ENCODE results near the gene PPME1.

The PPME1 gene

DNA sequence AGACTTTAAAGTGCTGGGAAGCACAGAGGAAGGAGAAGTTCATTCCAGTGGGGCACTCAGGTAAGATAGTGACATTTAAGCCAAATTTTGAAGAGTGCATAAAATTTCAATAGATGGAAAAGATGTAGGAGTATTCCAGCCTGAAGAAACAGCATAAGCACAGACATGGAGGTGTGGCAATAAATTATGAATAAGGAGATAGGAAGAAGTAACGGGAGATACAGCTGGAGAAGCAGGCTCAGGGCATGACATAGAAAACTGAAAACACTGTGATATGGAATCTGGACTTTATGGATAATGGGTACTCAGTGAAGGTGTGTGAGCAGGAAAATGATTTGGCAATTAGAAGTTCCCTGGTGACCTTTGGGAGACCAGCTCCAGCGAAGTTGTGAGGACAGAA lies 107.0 kb downstream of the PPME1 start:
- Histone ChIP-seq H3K27ac (ENCODE audit: insufficient read depth, low read depth, low read length, poor library complexity, severe bottlenecking) (no peak overlapping the region), H3K27me3 (ENCODE audit: control insufficient read depth, insufficient read depth, low read length, poor library complexity, severe bottlenecking) (no peaks in the 10 kb centered on the region), H3K4me1 (ENCODE audit: control insufficient read depth, insufficient read depth, low read length) (no peaks in the 10 kb centered on the region), H3K9me3 (ENCODE audit: control insufficient read depth, low read length) (no peaks in the 10 kb centered on the region), H3K4me3 (ENCODE audit: insufficient read depth, low read depth, low read length) (no peak overlapping the region), H3K36me3 (ENCODE audit: control insufficient read depth, insufficient read depth, low read length) (no peaks in the 10 kb centered on the region)
- WGBS, 2 experiments, result 93 to 96% methylated on average over 2 of the region's 2 CpGs

DNA sequence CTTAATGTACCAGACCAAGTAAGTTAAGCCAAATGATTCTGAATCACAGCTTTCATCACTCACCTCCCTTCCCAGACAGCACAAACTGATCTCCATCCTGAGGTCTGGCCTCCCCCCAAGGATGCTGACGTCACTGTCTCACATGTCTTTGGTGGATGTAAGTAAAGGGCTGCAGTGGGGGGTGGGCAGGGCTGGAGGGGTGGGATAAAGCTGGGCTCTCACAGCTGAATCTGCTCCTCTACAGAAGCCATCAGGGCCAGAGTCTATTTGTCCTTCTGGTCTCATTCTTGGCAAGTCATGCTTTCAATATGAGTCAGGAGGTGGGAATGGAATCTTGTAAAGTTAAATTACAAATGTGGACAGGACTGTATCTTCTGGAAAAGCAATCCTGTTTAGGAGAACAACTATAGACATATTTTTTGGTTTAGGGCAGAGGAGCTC lies 107.7 kb downstream of the PPME1 start:
- no peaks in the 10 kb centered on the region for H3K4me1 ChIP-seq (ENCODE audit: control insufficient read depth, insufficient read depth, low read length)
- 58% methylated on average over 1 of the region's 1 CpG; no CpG with 5 or more reads in 1 of the 2 experiments for WGBS, 2 experiments
- H3K27ac ChIP-seq (ENCODE audit: insufficient read depth, low read depth, low read length, poor library complexity, severe bottlenecking), result no peak overlapping the region
- no peaks in the 10 kb centered on the region for H3K27me3 ChIP-seq (ENCODE audit: control insufficient read depth, insufficient read depth, low read length, poor library complexity, severe bottlenecking)
- H3K36me3 ChIP-seq (ENCODE audit: control insufficient read depth, insufficient read depth, low read length), result no peaks in the 10 kb centered on the region
- no peaks in the 10 kb centered on the region for H3K9me3 ChIP-seq (ENCODE audit: control insufficient read depth, low read length)
- no peak overlapping the region for H3K4me3 ChIP-seq (ENCODE audit: insufficient read depth, low read depth, low read length)

DNA sequence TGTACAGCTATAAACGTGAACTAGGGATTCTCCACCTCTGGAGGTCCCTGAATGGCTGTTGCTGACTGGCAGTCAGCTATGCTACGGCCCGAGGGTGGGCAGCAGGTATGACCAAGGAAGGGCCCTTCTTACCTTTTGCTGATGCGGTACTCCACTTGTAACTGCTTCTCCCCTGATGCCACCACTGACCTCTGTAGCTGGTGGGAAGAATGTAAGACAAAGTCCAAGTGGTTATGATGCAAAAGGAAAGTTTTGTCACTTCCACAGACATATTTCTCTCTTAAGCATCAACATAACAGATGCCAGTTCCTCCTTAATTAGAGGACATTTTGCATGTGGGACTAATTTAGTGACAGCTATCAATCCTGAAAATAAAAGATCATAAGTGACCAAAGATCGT lies 108.2 kb downstream of the PPME1 start:
- Histone ChIP-seq H3K4me1 (ENCODE audit: control insufficient read depth, insufficient read depth, low read length) (no peaks in the 10 kb centered on the region), H3K27ac (ENCODE audit: insufficient read depth, low read depth, low read length, poor library complexity, severe bottlenecking) (no peak overlapping the region), H3K9me3 (ENCODE audit: control insufficient read depth, low read length) (no peaks in the 10 kb centered on the region), H3K4me3 (ENCODE audit: insufficient read depth, low read depth, low read length) (no peak overlapping the region), H3K36me3 (ENCODE audit: control insufficient read depth, insufficient read depth, low read length) (no peaks in the 10 kb centered on the region), H3K27me3 (ENCODE audit: control insufficient read depth, insufficient read depth, low read length, poor library complexity, severe bottlenecking) (no peaks in the 10 kb centered on the region)
- WGBS, 2 experiments, result 94 to 95% methylated on average over 5 of the region's 5 CpGs

DNA sequence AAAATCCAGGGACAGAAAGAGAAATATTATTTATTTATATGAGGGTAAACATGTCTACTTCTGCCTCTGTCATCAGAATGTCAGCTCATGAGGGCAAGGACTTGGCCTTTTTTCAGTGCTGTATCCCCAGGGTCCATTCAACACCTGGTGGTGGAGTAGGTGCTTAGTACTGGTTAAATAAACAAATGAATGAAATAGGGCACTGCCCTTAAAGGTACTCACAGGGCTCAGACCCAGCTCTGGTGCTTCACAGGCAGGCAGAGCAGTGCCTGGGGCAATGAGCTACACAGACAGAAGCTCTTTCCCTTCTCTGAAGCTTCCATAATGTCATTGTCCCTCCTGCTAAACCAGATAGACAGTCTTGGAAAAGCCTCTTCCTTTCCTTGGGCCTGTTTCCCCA lies 109.4 kb downstream of the PPME1 start:
- Histone ChIP-seq H3K4me3 (ENCODE audit: insufficient read depth, low read depth, low read length) (no peak overlapping the region), H3K4me1 (ENCODE audit: control insufficient read depth, insufficient read depth, low read length) (no peaks in the 10 kb centered on the region), H3K27me3 (ENCODE audit: control insufficient read depth, insufficient read depth, low read length, poor library complexity, severe bottlenecking) (no peaks in the 10 kb centered on the region), H3K27ac (ENCODE audit: insufficient read depth, low read depth, low read length, poor library complexity, severe bottlenecking) (no peak overlapping the region), H3K9me3 (ENCODE audit: control insufficient read depth, low read length) (no peaks in the 10 kb centered on the region), H3K36me3 (ENCODE audit: control insufficient read depth, insufficient read depth, low read length) (no peaks in the 10 kb centered on the region)

DNA sequence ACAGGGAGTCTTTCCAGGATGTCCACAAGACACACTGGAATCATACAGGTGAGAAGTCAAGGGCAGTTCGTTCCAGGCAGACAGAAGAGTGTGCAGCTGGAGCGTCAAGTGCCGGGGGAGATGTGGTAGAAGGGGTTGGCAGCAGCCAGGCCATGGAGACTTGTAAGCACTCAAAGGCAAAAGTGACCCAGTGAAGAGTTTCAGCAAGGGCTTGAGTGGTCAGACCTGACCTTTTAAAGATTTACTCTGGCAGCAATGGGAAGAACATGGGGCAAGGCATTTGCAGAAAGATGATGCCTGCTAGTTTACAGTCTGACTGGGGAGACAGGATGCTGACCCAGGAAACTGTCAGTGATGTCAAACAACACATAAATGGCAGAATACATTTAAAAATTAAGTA lies 111.3 kb downstream of the PPME1 start:
- Histone ChIP-seq H3K9me3 (ENCODE audit: control insufficient read depth, low read length) (no peaks in the 10 kb centered on the region), H3K4me3 (ENCODE audit: insufficient read depth, low read depth, low read length) (no peak overlapping the region), H3K27ac (ENCODE audit: insufficient read depth, low read depth, low read length, poor library complexity, severe bottlenecking) (no peak overlapping the region), H3K36me3 (ENCODE audit: control insufficient read depth, insufficient read depth, low read length) (no peaks in the 10 kb centered on the region), H3K4me1 (ENCODE audit: control insufficient read depth, insufficient read depth, low read length) (no peaks in the 10 kb centered on the region), H3K27me3 (ENCODE audit: control insufficient read depth, insufficient read depth, low read length, poor library complexity, severe bottlenecking) (no peaks in the 10 kb centered on the region)
- 91 to 93% methylated on average over 3 of the region's 3 CpGs for WGBS, 2 experiments

DNA sequence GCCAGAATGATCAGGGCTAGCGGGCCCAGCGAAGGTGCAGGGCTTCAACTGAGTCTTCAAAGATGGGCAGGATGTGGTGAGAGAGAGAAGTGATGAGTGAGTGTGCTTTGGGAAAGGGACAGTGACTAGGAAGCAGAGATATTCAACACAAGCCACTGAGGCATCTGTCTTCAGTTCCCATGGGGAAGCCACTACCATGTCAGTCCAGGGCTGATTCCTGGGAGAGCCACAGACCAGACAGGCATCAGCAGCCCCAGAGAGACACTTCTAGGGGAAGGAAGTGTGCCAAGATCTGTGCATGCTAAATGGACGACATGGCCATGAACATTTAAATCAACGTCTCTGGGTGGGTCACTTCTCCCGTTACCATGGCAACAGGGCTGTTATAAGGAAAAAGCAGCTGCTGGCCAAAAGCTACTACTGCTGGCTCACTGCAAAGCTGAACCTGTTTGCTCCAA lies 111.9 kb downstream of the PPME1 start:
- Histone ChIP-seq H3K4me1 (ENCODE audit: control insufficient read depth, insufficient read depth, low read length) (no peaks in the 10 kb centered on the region), H3K27me3 (ENCODE audit: control insufficient read depth, insufficient read depth, low read length, poor library complexity, severe bottlenecking) (no peaks in the 10 kb centered on the region), H3K4me3 (ENCODE audit: insufficient read depth, low read depth, low read length) (no peak overlapping the region), H3K9me3 (ENCODE audit: control insufficient read depth, low read length) (no peaks in the 10 kb centered on the region), H3K27ac (ENCODE audit: insufficient read depth, low read depth, low read length, poor library complexity, severe bottlenecking) (no peak overlapping the region), H3K36me3 (ENCODE audit: control insufficient read depth, insufficient read depth, low read length) (no peaks in the 10 kb centered on the region)
- 76 to 81% methylated on average over 5 of the region's 5 CpGs for WGBS, 2 experiments

DNA sequence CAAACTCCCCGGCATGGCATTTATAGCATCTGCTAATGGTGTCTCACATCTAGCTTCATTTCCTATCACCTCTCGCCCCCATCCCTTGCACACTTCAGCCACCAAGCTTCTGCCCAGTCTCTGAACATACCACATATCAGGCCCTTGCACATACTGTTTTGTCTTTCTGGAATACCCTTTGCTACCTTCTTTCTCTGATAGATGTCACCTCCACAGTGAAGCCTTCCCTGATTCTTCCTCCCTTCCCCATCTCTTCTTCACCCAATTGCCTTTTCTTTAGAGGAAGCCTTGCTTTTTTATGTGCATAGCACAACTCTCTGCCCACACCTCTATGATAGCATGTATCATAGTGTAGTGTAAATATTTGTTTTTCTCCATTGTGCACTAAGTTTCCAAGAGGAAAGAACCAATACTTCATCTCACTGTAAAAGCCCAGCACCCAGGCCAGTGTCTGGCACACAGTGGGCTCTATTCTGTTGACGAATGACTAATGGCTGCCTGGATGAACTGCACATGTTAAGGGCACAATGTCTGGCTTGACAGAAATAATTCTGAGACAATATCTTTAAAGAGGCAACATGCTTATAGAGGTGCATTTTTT lies 112.6 kb downstream of the PPME1 start:
- Histone ChIP-seq H3K4me1 (ENCODE audit: control insufficient read depth, insufficient read depth, low read length) (no peaks in the 10 kb centered on the region), H3K36me3 (ENCODE audit: control insufficient read depth, insufficient read depth, low read length) (no peaks in the 10 kb centered on the region), H3K27ac (ENCODE audit: insufficient read depth, low read depth, low read length, poor library complexity, severe bottlenecking) (no peak overlapping the region), H3K9me3 (ENCODE audit: control insufficient read depth, low read length) (no peaks in the 10 kb centered on the region), H3K27me3 (ENCODE audit: control insufficient read depth, insufficient read depth, low read length, poor library complexity, severe bottlenecking) (no peaks in the 10 kb centered on the region), H3K4me3 (ENCODE audit: insufficient read depth, low read depth, low read length) (no peak overlapping the region)
- WGBS, 2 experiments, result 92 to 94% methylated on average over 3 of the region's 3 CpGs

DNA sequence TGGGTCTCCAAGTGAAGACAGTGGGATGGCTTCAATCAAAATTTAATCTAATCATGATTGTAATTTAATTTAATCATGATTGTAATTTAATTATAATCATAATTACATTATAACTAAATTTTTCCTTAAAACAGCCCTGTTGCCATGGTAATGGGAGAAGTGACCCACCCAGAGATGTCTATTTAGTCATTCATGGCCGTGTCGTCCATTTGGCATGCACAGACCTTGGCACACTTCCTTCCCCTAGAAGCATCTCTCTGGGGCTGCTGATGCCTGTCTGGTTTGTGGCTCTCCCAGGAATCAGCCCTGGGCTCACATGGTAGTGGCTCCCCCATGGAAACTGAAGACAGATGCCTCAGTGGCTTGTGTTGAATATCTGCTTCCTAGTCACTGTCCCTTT lies 113.4 kb downstream of the PPME1 start:
- no peak overlapping the region for H3K27ac ChIP-seq (ENCODE audit: insufficient read depth, low read depth, low read length, poor library complexity, severe bottlenecking)
- WGBS, 2 experiments, result 96 to 97% methylated on average over 2 of the region's 2 CpGs
- H3K27me3 ChIP-seq (ENCODE audit: control insufficient read depth, insufficient read depth, low read length, poor library complexity, severe bottlenecking), result no peaks in the 10 kb centered on the region
- no peaks in the 10 kb centered on the region for H3K36me3 ChIP-seq (ENCODE audit: control insufficient read depth, insufficient read depth, low read length)
- no peaks in the 10 kb centered on the region for H3K9me3 ChIP-seq (ENCODE audit: control insufficient read depth, low read length)
- no peak overlapping the region for H3K4me3 ChIP-seq (ENCODE audit: insufficient read depth, low read depth, low read length)
- H3K4me1 ChIP-seq (ENCODE audit: control insufficient read depth, insufficient read depth, low read length), result no peaks in the 10 kb centered on the region

DNA sequence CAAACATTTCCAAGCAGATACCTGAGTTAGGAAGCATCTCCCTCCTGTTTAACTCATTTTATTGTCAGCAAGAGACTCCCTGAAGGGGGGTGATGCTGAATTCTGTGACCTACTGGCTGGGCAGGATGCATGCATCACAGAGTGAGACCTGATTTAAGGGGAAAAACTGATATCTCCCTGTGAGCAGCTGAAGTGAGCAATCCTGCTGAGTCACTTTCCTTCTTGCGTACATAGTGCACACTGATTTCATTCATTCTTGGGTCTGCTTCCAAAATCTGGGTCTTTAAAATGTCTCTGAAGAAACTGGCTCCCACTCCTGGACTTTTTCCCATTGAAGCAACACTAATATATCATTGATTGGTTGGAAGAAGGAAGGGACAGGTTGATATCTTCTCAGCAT lies 117.1 kb downstream of the PPME1 start:
- WGBS, 2 experiments, result 94 to 96% methylated on average over 1 of the region's 1 CpG
- Histone ChIP-seq H3K27ac (ENCODE audit: insufficient read depth, low read depth, low read length, poor library complexity, severe bottlenecking) (no peak overlapping the region), H3K4me3 (ENCODE audit: insufficient read depth, low read depth, low read length) (no peak overlapping the region), H3K36me3 (ENCODE audit: control insufficient read depth, insufficient read depth, low read length) (no peaks in the 10 kb centered on the region), H3K4me1 (ENCODE audit: control insufficient read depth, insufficient read depth, low read length) (no peaks in the 10 kb centered on the region), H3K27me3 (ENCODE audit: control insufficient read depth, insufficient read depth, low read length, poor library complexity, severe bottlenecking) (no peaks in the 10 kb centered on the region), H3K9me3 (ENCODE audit: control insufficient read depth, low read length) (no peaks in the 10 kb centered on the region)

DNA sequence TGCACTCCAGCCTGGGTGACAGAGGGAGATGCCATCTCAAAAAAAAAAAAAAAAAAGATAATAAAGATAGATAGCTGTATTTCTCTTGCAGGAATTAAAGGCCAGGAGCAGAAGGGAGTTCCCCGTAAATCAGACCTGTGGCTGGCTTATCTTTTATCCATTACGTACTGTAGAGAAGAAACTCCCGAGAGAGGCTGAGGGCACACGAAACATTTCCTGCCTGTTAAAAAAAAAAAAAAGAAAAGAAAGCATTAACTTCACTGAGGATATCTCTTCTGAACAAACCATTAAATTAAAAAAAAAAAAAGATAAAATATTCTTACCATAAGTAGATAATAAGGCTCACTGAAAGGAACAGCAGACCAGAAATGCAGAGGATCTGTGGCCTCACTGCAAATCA lies 117.8 kb downstream of the PPME1 start:
- H3K27me3 ChIP-seq (ENCODE audit: control insufficient read depth, insufficient read depth, low read length, poor library complexity, severe bottlenecking), result no peaks in the 10 kb centered on the region
- WGBS, 2 experiments, result 96 to 98% methylated on average over 3 to 4 of the region's 4 CpGs
- no peaks in the 10 kb centered on the region for H3K36me3 ChIP-seq (ENCODE audit: control insufficient read depth, insufficient read depth, low read length)
- H3K9me3 ChIP-seq (ENCODE audit: control insufficient read depth, low read length), result no peaks in the 10 kb centered on the region
- H3K4me1 ChIP-seq (ENCODE audit: control insufficient read depth, insufficient read depth, low read length), result no peaks in the 10 kb centered on the region
- no peak overlapping the region for H3K27ac ChIP-seq (ENCODE audit: insufficient read depth, low read depth, low read length, poor library complexity, severe bottlenecking)
- H3K4me3 ChIP-seq (ENCODE audit: insufficient read depth, low read depth, low read length), result no peak overlapping the region

DNA sequence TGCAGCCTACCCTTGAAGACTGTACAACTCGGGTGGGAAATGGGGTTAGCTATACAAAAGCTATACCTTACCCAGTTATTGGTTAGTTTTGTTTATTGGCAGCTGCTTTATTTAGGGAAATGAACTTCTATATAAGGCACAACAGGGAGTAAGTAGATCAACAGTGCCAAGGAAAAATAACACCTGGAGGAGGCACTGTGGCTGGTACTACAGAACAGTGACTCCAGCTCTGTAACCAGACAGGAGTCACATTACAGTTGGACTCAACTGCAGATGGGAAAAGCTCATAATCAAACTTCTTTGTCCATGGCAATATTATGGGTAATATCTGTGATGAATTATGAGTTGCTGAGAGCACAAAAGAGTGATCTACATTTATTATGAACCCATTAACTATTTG lies 126.4 kb downstream of the PPME1 start:
- no peaks in the 10 kb centered on the region for H3K27me3 ChIP-seq (ENCODE audit: control insufficient read depth, insufficient read depth, low read length, poor library complexity, severe bottlenecking)
- no peaks in the 10 kb centered on the region for H3K9me3 ChIP-seq (ENCODE audit: control insufficient read depth, low read length)
- no peak overlapping the region for H3K4me3 ChIP-seq (ENCODE audit: insufficient read depth, low read depth, low read length)
- H3K27ac ChIP-seq (ENCODE audit: insufficient read depth, low read depth, low read length, poor library complexity, severe bottlenecking), result no peak overlapping the region
- no peaks in the 10 kb centered on the region for H3K36me3 ChIP-seq (ENCODE audit: control insufficient read depth, insufficient read depth, low read length)
- no peaks in the 10 kb centered on the region for H3K4me1 ChIP-seq (ENCODE audit: control insufficient read depth, insufficient read depth, low read length)
- WGBS, 2 experiments, result 100% methylated on average over 1 of the region's 1 CpG; no CpG with 5 or more reads in 1 of the 2 experiments
